ENCODE data around the gene RSBN1L. TPM values are rescaled to one million over a fixed set of nuclear protein-coding genes. Genes with fewer than 3 reads are reported as not detected.
"Not testable (repeated sequence)": the region's sequence is repeated elsewhere in the genome, so short reads cannot be mapped to it uniquely, and the experiment has no call there.

Gene RSBN1L
- total RNA-seq, 1 donor from 2014 or later = 23.7 TPM

DNA sequence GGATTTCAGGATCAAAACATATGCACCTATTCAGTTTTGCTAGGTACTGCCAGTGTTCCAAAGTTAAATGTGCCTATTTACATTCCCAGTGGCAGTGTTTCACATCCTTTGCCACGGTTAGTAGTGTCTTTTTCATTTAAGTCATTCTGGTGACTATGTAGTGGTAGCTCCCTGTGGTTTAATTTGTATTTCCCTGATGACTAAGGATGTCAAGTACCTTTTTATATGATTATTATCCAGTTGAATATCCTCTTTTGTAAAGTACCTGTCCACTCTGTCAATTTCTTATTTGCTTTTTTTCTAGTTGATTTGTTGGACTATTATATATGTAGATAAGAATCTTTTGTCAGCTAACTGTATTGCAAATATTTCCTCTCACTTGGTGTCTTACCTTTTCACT lies 56.9 kb downstream of the RSBN1L start:
- no peak for ATAC-seq
- DNase-seq (ENCODE audit: low spot score) = no peak
- intact Hi-C loops (cut with DNase I) = loop anchor here (10.0 kb wide), 1 partner anchor 98 kb away; no protein-coding TSS in a partner anchor

DNA sequence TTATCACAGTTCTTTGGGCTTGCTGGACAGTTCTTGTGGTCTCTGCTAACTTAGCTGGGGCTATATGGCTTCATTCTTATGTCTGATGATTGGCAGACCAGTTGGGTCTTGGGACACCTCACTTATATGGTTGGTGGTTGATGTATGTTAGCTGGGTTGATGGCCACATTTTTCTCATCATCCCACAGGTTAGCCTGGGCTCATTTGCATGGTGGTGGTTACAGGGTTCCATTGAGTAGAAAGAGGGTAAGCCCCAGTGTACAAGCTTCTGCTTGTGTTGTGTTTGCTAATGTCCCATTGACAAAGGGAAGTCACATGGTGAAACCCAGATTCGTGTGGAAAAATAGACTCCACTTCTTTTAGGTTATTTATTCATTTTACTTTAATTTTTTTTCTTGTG lies 61.3 kb downstream of the RSBN1L start:
- DNase-seq (ENCODE audit: low spot score) = no peak
- intact Hi-C loops (cut with DNase I) = loop anchor here (10.0 kb wide), 1 partner anchor 103 kb away; no protein-coding TSS in a partner anchor
- no peak for ATAC-seq

DNA sequence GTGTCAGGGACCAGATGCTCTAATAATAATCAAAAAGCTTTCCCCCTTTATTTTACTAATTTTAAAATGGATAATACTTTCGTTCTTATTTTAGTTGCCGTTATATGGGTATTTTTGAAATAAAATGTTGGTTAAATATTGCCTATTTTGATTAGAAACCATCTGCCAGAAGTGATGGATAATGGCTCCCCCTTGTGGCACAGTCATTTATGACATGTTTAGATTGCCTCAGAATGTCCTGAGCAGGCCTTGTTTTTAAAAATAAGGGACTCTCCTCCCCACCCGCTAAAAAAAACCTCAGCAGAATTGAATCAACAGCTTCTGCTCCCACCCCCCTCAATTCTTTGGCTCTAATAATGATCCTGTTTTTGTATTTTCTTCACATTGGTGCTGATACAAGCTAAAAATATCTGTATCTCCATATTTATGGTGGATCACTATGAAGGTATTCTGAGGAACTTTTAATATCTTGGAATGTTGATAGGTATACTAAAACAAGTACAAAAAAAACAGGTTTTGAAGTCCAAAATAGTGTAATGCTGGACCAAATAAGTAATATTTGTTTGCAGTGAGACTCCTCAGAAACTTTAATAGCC lies 63.1 kb downstream of the RSBN1L start:
- ATAC-seq (peak; percentile 81), DNase-seq (ENCODE audit: low spot score) (peak; percentile 68)
- intact Hi-C loops (cut with DNase I) = loop anchor here (10.0 kb wide), 1 partner anchor 105 kb away; no protein-coding TSS in a partner anchor

DNA sequence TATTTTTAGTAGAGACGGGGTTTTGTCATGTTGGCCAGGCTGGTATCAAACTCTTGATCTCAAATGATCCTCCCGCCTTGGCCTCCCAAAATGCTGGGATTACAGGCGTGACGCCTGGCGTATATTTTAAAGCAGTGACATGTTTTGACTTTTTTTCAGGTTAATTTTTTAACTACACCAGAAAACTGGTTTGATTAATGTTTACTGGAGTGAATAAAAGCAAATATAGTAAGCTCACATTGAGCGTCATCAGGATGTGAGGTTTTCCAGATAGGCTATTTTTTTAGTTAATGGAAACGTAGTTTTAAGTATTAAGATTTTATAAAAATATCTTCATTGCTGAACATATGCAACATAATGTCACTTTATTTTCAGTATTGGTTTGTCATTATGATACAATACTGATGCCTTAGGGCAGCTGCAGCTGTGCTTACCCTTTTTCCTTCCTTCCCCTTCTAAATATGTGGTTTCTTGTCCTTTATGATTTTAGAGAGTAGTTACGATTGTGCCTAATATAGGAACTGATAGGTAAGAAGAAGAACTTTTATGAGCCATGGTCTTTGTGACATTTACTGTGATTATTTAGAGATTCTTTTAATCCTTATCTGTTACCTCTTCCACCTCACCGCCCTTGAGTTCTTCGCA lies 64.7 kb downstream of the RSBN1L start:
- no peak for ATAC-seq
- intact Hi-C loops (cut with DNase I) = no loop called here
- DNase-seq (ENCODE audit: low spot score) = no peak

DNA sequence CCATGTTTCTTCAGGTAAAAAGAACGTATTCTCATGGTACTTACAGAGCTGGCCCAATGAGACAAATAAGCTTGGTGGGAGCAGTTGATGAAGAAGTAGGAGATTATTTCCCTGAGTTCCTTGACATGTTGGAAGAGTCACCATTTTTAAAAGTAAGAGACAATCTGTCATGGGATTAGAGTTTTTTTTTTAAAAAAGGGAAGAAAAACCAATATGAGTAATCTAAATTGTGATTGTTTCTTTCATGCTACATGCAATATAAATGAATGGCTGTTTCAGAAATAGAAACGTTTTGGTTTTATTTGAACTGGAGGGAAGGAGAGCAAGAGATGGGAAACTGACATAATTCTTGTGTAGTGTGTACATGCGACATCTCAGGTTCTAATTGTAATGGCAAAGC lies 69.2 kb downstream of the RSBN1L start:
- no peak for DNase-seq (ENCODE audit: low spot score)
- intact Hi-C loops (cut with DNase I) = no loop called here
- no peak for ATAC-seq

DNA sequence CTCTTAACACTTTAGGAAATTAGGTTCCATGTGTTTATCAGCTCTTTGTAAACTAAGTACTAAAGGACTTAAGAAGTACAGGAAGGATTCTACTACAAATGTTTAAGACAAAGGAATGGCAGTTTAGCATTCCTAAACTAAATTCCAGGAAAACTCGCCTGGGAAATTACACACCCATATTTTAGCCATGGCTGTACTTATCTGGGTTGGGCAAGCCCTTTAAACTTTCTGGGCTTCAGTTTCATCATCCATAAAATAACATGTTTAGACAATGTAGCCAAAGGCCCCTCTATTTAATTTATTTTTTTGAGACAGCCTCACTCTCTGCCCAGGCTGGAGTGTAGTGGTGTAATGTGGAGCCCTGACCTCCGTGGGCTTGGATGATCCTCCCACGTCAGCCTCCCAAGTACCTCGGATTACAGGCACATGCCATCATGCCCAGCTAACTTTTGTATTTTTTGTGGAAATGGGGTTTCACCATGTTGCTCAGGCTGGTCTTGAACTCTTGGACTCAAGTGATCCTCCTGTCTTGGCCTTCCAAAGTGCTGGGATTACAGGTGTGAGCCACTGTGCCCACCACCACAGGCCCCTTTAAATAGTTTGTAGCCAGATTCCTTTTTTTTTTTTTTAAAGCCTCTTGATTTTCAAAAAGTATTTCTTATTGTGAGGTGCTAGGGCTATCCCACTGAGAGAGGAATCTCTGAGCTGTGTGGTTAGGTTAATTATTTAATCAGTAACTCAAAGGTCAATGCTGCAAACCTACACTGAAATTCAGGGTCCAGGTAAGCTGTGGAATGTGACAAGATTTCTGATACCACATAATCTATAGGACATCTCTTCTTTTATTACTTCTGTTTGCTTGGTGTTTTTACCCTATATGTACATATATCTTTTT lies 69.9 kb downstream of the RSBN1L start:
- ATAC-seq = peak; percentile 84

DNA sequence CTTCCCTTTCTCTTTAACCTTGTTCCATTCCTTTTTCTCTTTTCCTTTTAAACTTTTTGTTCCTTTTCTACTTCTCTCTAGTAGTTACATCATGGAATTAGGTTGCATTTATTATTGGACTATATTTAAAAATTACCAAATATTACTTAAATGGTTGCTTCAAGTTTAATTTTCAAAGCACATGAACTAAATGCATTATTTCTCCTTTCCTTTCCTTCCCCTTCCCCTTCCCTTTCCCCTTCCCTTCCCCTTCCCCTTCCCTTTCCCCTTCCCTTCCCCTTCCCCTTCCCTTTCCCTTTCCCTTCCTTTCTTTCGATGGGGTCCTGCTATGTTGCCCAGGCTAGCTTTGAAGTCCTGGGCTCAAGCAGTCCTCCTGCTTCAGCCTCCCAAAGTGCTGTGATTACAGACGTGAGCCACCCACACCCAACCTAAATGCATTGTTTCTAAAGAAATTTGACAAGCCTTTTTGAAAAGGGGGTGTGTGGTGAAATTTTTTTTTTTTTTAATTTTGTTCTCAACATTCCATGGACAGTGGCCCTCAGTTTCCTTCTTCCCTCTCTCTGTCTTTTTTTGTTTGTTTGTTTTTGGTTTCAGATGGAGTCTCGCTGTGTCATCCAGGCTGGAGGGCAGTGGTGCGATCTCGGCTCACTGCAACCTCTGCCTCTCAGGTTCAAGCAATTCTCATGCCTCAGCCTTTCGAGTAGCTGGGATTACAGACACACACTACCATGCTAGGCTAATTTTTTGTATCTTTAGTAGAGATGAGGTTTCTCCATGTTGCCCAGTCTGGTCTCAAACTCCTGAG lies 70.7 kb downstream of the RSBN1L start:
- intact Hi-C loops (cut with DNase I) = no loop called here

More for the DNA sequence above, 69.9 kb downstream of the RSBN1L start:
- DNase-seq (ENCODE audit: low spot score) = no peak
- intact Hi-C loops (cut with DNase I) = no loop called here

DNA sequence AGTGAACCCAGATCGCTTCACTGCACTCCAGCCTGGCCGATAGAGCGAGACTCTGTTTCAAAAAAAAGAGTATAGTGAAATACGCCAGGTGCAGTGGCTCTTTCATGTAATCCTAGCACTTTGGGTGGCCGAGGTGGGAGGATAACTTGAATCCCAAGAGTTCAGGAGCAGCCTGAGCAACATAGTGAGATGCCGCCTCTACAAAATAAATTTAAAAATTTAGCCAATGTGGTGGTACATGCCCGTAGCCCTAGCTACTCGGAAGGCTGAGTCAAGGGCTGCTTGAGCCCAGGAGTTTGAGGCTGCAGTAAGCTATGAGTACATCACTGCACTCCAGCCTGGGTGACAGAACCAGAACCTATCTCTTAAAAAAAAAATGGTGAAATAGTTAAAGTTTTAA lies 74.1 kb downstream of the RSBN1L start:
- ATAC-seq = no peak
- DNase-seq (ENCODE audit: low spot score) = no peak
- intact Hi-C loops (cut with DNase I) = no loop called here

More for the DNA sequence above, 70.7 kb downstream of the RSBN1L start:
- DNase-seq (ENCODE audit: low spot score) (no peak), ATAC-seq (no peak)

DNA sequence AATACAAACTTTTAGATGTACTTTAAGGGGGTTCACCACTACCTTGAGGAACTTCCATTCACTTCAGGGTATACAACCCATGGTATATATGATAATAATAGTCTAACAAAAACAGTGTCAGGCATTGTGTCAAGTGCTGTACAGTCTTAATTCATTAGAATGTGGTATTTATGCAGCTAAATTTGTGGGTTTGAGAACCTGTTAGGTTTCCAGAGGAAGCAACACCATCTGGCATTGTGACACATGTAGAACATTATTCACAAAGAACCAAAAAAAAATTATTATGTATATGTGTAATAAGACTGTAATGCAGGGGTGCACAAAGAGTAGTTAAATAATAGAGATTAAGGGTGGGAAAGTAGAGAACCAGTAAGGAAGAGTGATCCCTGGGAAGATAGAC lies 75.6 kb downstream of the RSBN1L start:
- no peak for ATAC-seq
- intact Hi-C loops (cut with DNase I) = no loop called here

DNA sequence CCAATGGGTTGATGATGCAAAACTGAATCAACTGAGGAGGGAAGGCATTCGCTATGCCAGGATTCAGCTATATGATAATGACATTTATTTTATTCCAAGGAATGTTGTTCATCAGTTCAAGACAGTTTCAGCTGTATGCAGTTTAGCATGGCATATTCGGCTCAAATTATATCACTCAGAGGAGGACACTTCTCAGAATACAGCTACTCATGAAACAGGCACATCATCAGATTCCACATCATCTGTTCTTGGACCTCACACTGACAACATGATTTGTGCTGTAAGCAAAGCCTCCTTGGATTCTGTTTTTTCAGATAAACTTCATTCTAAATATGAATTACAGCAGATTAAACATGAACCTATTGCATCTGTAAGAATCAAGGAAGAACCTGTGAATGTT lies 82.3 kb downstream of the RSBN1L start:
- intact Hi-C loops (cut with DNase I) = no loop called here
- ATAC-seq (no peak), DNase-seq (ENCODE audit: low spot score) (no peak)

More for the DNA sequence above, 75.6 kb downstream of the RSBN1L start:
- DNase-seq (ENCODE audit: low spot score) = no peak

DNA sequence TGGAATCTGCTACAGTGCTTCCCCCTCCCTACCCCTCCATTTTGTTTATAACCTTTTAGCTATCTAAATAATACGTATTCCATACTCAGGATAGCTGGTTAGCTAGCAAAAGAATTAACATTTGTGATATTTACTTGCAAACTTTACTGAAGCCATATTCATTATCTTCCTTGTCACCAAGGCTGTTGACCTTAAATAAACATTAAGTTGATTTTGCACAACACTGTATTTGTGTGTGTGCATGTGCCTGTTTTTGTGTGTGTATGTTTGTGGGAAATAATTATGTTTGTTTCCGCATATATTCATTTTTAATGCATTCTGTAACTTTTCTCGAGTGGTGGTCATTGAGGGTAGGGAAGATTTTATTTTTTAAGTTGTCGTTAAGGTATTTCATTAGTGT lies 86.1 kb downstream of the RSBN1L start:
- intact Hi-C loops (cut with DNase I) = no loop called here

DNA sequence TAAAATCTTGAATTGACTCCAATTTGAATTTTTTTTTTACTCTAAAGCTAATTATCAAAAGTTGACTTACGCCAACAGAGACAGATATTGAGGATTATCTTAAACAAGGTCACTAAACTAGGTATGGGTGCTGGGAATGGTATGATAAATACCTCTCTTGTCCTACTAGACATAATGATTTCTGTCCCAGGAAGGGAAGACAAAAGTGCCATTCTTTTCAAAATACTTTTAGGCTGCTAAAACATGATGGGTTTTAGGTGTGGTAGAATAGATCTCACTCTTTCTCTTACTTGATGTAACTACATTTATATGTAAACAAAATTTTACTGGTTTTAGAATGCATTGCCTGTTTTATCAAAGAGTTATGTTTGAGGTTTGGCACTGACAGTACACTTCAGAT lies 86.9 kb downstream of the RSBN1L start:
- no peak for ATAC-seq
- no peak for DNase-seq (ENCODE audit: low spot score)
- intact Hi-C loops (cut with DNase I) = no loop called here

More for the DNA sequence above, 86.1 kb downstream of the RSBN1L start:
- DNase-seq (ENCODE audit: low spot score) (no peak), ATAC-seq (no peak)

DNA sequence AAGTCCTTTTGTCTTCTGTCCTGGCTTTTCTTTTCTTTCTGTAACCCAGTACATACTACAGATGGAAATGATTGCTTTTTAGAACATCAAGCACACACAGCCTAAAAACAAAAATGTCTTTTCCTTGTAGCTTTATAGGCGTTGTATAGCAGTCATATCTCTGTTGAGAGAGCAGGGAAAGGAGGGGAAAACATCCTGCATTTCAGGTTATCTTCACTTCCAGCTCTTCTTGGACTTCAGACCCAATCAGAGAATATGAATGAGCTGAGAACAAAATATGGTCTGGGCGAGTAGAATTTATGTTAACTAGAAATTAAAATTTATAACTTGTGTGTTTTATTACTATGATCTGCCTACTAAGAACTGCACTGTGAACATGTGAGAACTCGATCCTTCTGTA lies 87.3 kb downstream of the RSBN1L start:
- ATAC-seq = no peak
- intact Hi-C loops (cut with DNase I) = no loop called here
- DNase-seq (ENCODE audit: low spot score) = no peak

DNA sequence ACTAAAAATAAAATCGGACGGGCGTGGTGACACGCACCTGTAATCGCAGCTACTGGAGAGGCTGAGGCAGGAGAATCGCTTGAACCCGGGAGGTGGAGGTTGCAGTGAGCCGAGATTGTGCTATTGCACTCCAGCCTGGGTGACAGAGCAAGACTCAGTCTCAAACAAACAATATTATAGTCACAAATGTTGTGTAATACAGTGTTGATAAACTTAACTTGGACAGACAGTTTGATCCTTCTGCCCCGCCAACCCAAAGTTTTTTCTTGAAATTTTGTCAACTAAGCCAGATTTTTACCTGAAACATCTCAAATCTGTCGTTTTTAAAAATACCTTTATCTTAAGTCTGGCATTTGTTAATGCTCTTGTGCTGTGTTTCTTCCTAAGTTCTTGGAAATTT lies 88.2 kb downstream of the RSBN1L start:
- ATAC-seq; intact Hi-C loops (cut with DNase I); DNase-seq (ENCODE audit: low spot score): not testable (repeated sequence)

DNA sequence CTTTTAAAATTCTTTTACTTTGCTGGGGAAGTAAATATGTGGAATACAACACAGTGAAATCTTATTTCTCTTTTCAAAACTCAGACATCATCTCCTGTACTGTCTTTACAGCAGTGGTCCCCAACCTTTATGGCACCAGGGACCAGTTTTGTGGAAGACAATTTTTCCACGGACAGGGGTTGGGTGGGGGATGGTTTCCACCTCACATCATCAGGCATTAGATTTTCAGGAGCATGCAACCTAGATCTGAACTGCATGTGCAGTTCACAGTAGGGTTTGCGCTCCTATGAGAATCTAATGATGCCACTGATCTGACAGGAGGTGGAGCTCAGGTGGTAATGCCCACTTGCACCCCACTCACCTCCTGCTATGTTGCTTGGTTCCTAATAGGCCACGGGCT lies 89.8 kb downstream of the RSBN1L start:
- intact Hi-C loops (cut with DNase I) = no loop called here
- DNase-seq (ENCODE audit: low spot score) (no peak), ATAC-seq (no peak)

DNA sequence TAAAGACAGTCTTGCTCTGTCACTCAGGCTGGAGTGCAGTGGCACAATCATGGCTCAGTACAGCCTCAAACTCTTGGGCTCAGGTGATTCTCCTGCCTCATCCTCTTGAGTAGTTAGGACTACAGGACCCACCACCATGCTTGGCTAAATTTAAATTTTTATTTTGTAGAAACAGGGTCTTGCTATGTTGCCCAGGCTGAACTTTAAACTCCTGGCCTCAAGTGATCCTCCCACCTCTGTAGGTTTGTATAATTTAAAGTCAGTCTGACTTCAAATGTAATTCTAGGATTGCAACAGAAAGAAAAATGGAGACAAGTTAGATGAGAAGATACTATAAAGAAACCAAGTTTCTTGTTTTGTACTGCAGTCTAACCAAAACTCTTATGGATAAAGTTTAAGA lies 90.5 kb downstream of the RSBN1L start:
- intact Hi-C loops (cut with DNase I) = no loop called here
- ATAC-seq (no peak), DNase-seq (ENCODE audit: low spot score) (no peak)

DNA sequence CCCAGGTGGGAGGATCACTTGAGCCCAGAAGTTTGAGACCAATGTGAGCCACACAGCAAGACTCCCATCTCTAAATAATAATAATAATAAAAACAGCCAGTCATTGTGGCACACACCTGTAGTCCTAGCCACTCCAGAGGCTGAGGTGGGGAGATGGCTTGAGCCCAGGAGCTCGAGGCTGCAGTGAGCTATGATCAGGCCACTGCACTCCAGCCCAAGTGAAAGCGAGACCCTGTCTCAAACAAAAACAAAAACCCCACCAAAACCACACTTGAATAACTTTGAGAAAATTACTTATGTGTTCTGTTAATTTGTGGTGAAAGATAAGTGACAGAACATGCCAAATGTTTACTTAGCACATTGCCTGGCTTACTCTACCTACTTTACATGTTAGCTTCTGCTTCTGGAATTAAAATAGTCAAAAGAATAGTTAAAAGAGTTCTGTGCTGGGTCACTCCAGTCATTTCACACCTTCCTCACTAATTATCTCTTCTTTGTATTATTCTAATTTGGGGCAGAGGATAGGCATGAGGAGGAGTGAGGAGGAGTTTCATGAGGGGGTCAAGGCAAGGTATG lies 92.2 kb downstream of the RSBN1L start:
- DNase-seq (ENCODE audit: low spot score) (no peak), ATAC-seq (no peak)
- intact Hi-C loops (cut with DNase I) = no loop called here

DNA sequence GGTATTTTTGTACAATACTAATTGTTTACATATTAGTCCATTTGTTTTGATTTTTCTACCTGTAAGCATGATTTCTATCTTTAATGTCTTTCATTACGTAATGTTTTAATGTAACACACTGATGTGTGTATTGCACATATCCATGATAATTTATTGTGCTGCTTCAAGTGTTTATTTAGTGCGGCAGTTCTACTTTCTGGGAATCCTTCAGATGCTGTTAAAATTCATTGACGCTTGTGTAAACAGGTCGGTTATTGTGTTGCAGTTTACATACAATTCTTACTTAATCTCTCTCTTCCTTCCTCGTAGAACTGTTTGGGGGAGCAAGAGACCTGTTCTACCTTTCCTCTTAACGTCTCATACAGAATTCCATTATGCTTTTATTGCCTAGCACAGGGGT lies 95.1 kb downstream of the RSBN1L start:
- DNase-seq (ENCODE audit: low spot score) = no peak
- intact Hi-C loops (cut with DNase I) = no loop called here
- no peak for ATAC-seq

DNA sequence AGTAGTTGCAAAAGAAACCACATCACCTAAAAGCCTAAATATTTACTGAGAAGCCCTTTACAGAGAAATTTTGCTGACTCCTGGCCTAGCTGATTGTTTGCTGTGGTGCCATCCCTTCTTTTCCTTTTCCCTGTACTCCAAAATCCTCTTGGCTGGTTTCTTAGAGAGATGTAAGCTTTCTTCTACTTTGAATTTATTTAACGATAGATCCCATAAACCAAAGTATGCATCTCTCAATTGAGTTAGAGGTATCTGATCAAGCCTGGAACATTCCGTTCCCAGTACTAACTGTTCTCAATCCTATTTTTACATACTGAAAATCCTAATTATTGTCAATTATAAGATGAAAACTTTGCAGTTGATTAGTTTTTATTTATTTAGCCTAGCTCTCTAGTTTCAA lies 95.7 kb downstream of the RSBN1L start:
- intact Hi-C loops (cut with DNase I) = no loop called here
- DNase-seq (ENCODE audit: low spot score) (no peak), ATAC-seq (no peak)
